GM23338 (cell line): Measurements from ENCODE around the gene TMEM88. TPM values are rescaled to one million over a fixed set of nuclear protein-coding genes. Genes with fewer than 3 reads are reported as not detected.

Source experiments
- ATAC-seq: fragments of 200-7000 bp; cut with Tn5 transposase; 3 replicates; pipeline ENCODE4 v1.9.1; 2020
- DNase-seq: peaks from one replicate; pipeline ENCODE4 v3.0.0-alpha.2; 2015; ENCODE audit warnings: low spot score
- H2AFZ ChIP-seq: fragments of 200-600 bp; sonication (generic); 2 replicates; pipeline ENCODE4 v1.8.0; 2016; ENCODE audit warnings: antibody characterized with exemption, mild to moderate bottlenecking, moderate library complexity
- H3F3A ChIP-seq: fragments of 200-600 bp; sonication (generic); replicated peaks from 2 replicates; pipeline ENCODE4 v1.8.0; 2017; ENCODE audit warnings: antibody characterized with exemption, mixed run types, low read depth
- H3K27ac ChIP-seq: fragments of 200-600 bp; sonication (generic); 2 replicates; pipeline ENCODE4 v1.6.1; 2016; ENCODE audit warnings: low read depth
- H3K27me3 ChIP-seq: fragments of 200-600 bp; sonication (generic); 2 replicates; pipeline ENCODE4 v1.8.0; 2016; ENCODE audit warnings: mild to moderate bottlenecking, mixed run types, moderate library complexity; ENCODE audit not compliant: insufficient read depth
- H3K36me3 ChIP-seq: fragments of 200-600 bp; sonication (generic); 2 replicates; pipeline ENCODE4 v1.8.0; 2016; ENCODE audit warnings: mild to moderate bottlenecking; ENCODE audit not compliant: insufficient read depth
- H3K4me1 ChIP-seq: fragments of 200-600 bp; sonication (generic); 2 replicates; pipeline ENCODE4 v1.8.0; 2016; ENCODE audit warnings: mild to moderate bottlenecking, moderate library complexity; ENCODE audit not compliant: insufficient read depth
- H3K4me2 ChIP-seq: fragments of 200-600 bp; sonication (generic); 2 replicates; pipeline ENCODE4 v1.7.1; 2017; ENCODE audit warnings: mixed run types
- H3K4me3 ChIP-seq: fragments of 200-600 bp; sonication (generic); 2 replicates; pipeline ENCODE4 v1.6.1; 2016; ENCODE audit warnings: mixed run types
- H3K79me2 ChIP-seq: fragments of 200-600 bp; sonication (generic); replicated peaks from 2 replicates; pipeline ENCODE4 v1.8.0; 2017; ENCODE audit warnings: mild to moderate bottlenecking; ENCODE audit not compliant: insufficient read depth
- H3K9me2 ChIP-seq: fragments of 200-600 bp; sonication (generic); 2 replicates; pipeline ENCODE4 v1.8.0; 2017; ENCODE audit not compliant: insufficient read depth
- H4K20me1 ChIP-seq: fragments of 200-600 bp; sonication (generic); replicated peaks from 2 replicates; pipeline ENCODE4 v1.8.0; 2017; ENCODE audit warnings: mild to moderate bottlenecking; ENCODE audit not compliant: insufficient read depth
- H3K27ac Mint-ChIP-seq: 2 replicates; pipeline ENCODE4 v1.8.0; 2020; ENCODE audit warnings: inconsistent platforms, mild to moderate bottlenecking, moderate library complexity, mixed read lengths
- H3K27me3 Mint-ChIP-seq: 3 replicates; pipeline ENCODE4 v1.8.0; 2022; ENCODE audit warnings: low read depth, mild to moderate bottlenecking, moderate library complexity, mixed read lengths, inconsistent platforms; ENCODE audit not compliant: insufficient read depth, poor library complexity
- H3K36me3 Mint-ChIP-seq: 3 replicates; pipeline ENCODE4 v1.8.0; 2021; ENCODE audit warnings: low read depth, mild to moderate bottlenecking, inconsistent platforms, moderate library complexity, mixed read lengths
- H3K4me1 Mint-ChIP-seq: 3 replicates; pipeline ENCODE4 v1.8.0; 2020; ENCODE audit warnings: mild to moderate bottlenecking, inconsistent platforms, mixed read lengths
- H3K4me3 Mint-ChIP-seq: 3 replicates; pipeline ENCODE4 v1.8.0; 2021; ENCODE audit warnings: moderate library complexity, mild to moderate bottlenecking, inconsistent platforms, mixed read lengths
- H3K9me3 Mint-ChIP-seq: 3 replicates; pipeline ENCODE4 v1.8.0; 2020; ENCODE audit warnings: moderate library complexity, mild to moderate bottlenecking, inconsistent platforms, mixed read lengths
- CREB1 ChIP-seq: fragments of 250-450 bp; sonication (Bioruptor Pico); IDR thresholded peaks from 2 replicates; pipeline ENCODE4 v1.5.0; 2020; ENCODE audit warnings: low read depth, mild to moderate bottlenecking, moderate library complexity
- CTCF ChIP-seq, 2 experiments: fragments of 200-600 bp in 1 of 2; sonication (generic) in 1 of 2; conservative IDR thresholded peaks; 2 replicates each; pipeline versions ENCODE4 v1.5.1 to v1.6.1; 2016 to 2017; ENCODE audit warnings: antibody characterized with exemption in 2 of 2, low read depth in 2 of 2, mild to moderate bottlenecking in 2 of 2, moderate library complexity in 1 of 2
- EZH2 ChIP-seq: fragments of 200-600 bp; sonication (generic); IDR thresholded peaks from one replicate; pipeline ENCODE4 v1.8.0; 2017; ENCODE audit warnings: antibody characterized with exemption, mild to moderate bottlenecking, low read depth; ENCODE audit not compliant: unreplicated experiment
- EZH2phosphoT487 ChIP-seq: fragments of 200-600 bp; sonication (generic); IDR thresholded peaks from one replicate; pipeline ENCODE4 v1.8.1; 2018; ENCODE audit warnings: antibody characterized with exemption; ENCODE audit not compliant: unreplicated experiment
- JUNB ChIP-seq: IDR thresholded peaks from one replicate; pipeline ENCODE4 v1.6.1; 2016; ENCODE audit warnings: antibody characterized with exemption; ENCODE audit not compliant: unreplicated experiment
- NANOG ChIP-seq: IDR thresholded peaks from 2 replicates; pipeline ENCODE4 v1.6.1; 2016; ENCODE audit warnings: antibody characterized with exemption, borderline replicate concordance
- POLR2AphosphoS5 ChIP-seq: IDR thresholded peaks from 2 replicates; pipeline ENCODE4 v1.6.1; 2016; ENCODE audit warnings: antibody characterized with exemption, low read depth
- ZNF331 ChIP-seq: fragments of 250-450 bp; sonication (Bioruptor Pico); IDR thresholded peaks from 2 replicates; pipeline ENCODE4 v1.5.0; 2020; ENCODE audit warnings: low read depth, mild to moderate bottlenecking, moderate library complexity
- ZNF462 ChIP-seq: fragments of 250-450 bp; sonication (Bioruptor Pico); IDR thresholded peaks from 2 replicates; pipeline ENCODE4 v1.5.0; 2020; ENCODE audit warnings: mild to moderate bottlenecking, moderate library complexity
- polyA plus RNA-seq: library from polyadenylated mRNA; unstranded; fragments of >200 nt; fragmentation: Nextera tagmentation; extraction: Ambion mirVana; gene quantifications from 2 replicates; pipeline ENCODE4 v1.2.1, GENCODE V29; 2016
- total RNA-seq: library from RNA; depleted of rRNA; stranded (reverse); fragments of >200 nt; shearing (Covaris generic); gene quantifications from 2 replicates; pipeline ENCODE4 v1.2.3, GENCODE V29; 2014

TMEM88 gene
- total and polyA plus RNA-seq, 2 experiments from 2014 or later: 0.58 to 0.97 TPM

GRCh38 chr17:7835814-7836595, 18.9 kb upstream of the TMEM88 start:
- peak overlapping the region; percentile 88 for H2AFZ ChIP-seq
- peaks cover 27% of the 10 kb centered on the region for H3F3A ChIP-seq
- TF ChIP-seq EZH2phosphoT487: no peak
- TF ChIP-seq NANOG: no peak
- TF ChIP-seq CTCF (conservative IDR thresholded peaks at IDR 0.05; ENCODE audit: low read depth in 2 of 2): no peak
- no peak; the same call in 1 of the 2 replicates for TF ChIP-seq POLR2AphosphoS5
- no peak for TF ChIP-seq ZNF462 (CRISPR knock-in tag)
- TF ChIP-seq CREB1 (CRISPR knock-in tag): no peak
- TF ChIP-seq ZNF331: no peak
- no peak for TF ChIP-seq EZH2
- TF ChIP-seq JUNB: no peak
- H3K4me1 ChIP-seq: peaks cover 23% of the 10 kb centered on the region
- no peaks in the 10 kb centered on the region for H3K9me2 ChIP-seq
- H3K36me3 ChIP-seq: peaks cover 6% of the 10 kb centered on the region; the same call in 1 of the 2 replicates
- Mint-ChIP-seq H3K36me3 (peaks cover 2% of the 10 kb centered on the region; the same call in 1 of the 3 replicates), H3K9me3 (no peaks in the 10 kb centered on the region; the same call in 2 of the 3 replicates), H3K27ac (peak overlapping the region; percentile 80; the same call in 1 of the 2 replicates), H3K4me1 (peaks cover 37% of the 10 kb centered on the region), H3K4me3 (peak overlapping the region; percentile 91), H3K27me3 (peaks cover 69% of the 10 kb centered on the region)
- no peaks in the 10 kb centered on the region for H3K79me2 ChIP-seq
- H4K20me1 ChIP-seq: peaks cover 11% of the 10 kb centered on the region
- H3K4me3 ChIP-seq: peak overlapping the region; percentile 95
- ATAC-seq (peak; percentile 13), DNase-seq (peak; percentile 84)
- H3K4me2 ChIP-seq: peak overlapping the region; percentile 100
- H3K27me3 ChIP-seq: peaks cover 75% of the 10 kb centered on the region
- H3K27ac ChIP-seq: no peak overlapping the region
